ENCODE data around the gene ANGPTL3. TPM values are rescaled to one million over a fixed set of nuclear protein-coding genes. Genes with fewer than 3 reads are reported as not detected.
"Not testable (repeated sequence)": the region's sequence is repeated elsewhere in the genome, so short reads cannot be mapped to it uniquely, and the experiment has no call there.

The ANGPTL3 gene
- total RNA-seq, 2 experiments from 2014 or later = not detected

DNA sequence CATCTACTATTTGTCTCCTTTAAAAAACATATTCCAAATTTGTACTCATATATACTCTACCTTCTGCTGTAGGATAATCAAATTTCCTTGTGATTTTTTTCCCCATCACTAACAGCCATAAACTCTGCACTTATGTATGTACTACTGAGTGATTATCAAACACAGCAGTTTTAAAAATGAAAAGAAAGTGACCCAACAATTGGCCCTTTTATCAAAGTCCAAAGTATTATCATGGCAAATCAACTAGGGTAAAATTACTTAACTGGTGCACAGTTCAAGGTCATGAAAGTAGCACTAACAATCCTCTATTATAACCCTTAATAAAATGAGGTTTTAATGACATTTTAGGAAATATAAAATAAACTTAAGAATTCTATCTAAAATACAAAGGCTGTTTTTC is 11.6 kb downstream of the ANGPTL3 start:
- H3K27ac ChIP-seq (ENCODE audit: low read depth, low read length, poor library complexity, severe bottlenecking) = no peak overlapping the region
- H3K4me2 ChIP-seq (ENCODE audit: low read length) = no peak overlapping the region

GRCh38 chr1:62610588-62610987 is 13.3 kb downstream of the ANGPTL3 start:
- H3K9me2 ChIP-seq (ENCODE audit: insufficient read depth, low read length); CTCF ChIA-PET (ENCODE audit: unreplicated experiment); H3K4me3 ChIP-seq (ENCODE audit: low read depth, low read length, poor library complexity, severe bottlenecking); H3K27ac ChIP-seq (ENCODE audit: low read depth, low read length, poor library complexity, severe bottlenecking); H3K36me3 ChIP-seq (ENCODE audit: insufficient read depth, low read length); H3K9me3 ChIP-seq (ENCODE audit: low read length); intact Hi-C loops (cut with micrococcal nuclease; ENCODE audit: unreplicated experiment); DNase-seq (ENCODE audit: low spot score); POLR2A ChIA-PET; H3K4me2 ChIP-seq (ENCODE audit: low read length); H2AFZ ChIP-seq (ENCODE audit: low read length); BruUV-seq (replicated peaks); H3K79me2 ChIP-seq (ENCODE audit: insufficient read depth, low read depth, low read length); H4K20me1 ChIP-seq (ENCODE audit: insufficient read depth, low read length): not testable (repeated sequence)
- H3K4me1 ChIP-seq (ENCODE audit: insufficient read depth, low read length, poor library complexity, severe bottlenecking) = peaks cover 19% of the 10 kb centered on the region

More for the DNA sequence above, 11.6 kb downstream of the ANGPTL3 start:
- Histone ChIP-seq H3K79me2 (ENCODE audit: insufficient read depth, low read depth, low read length) (no peaks in the 10 kb centered on the region), H3K4me3 (ENCODE audit: low read depth, low read length, poor library complexity, severe bottlenecking) (no peak overlapping the region), H3K9me3 (ENCODE audit: low read length) (no peaks in the 10 kb centered on the region), H4K20me1 (ENCODE audit: insufficient read depth, low read length) (no peaks in the 10 kb centered on the region), H3K36me3 (ENCODE audit: insufficient read depth, low read length) (no peaks in the 10 kb centered on the region), H3K9me2 (ENCODE audit: insufficient read depth, low read length) (no peaks in the 10 kb centered on the region), H3K4me1 (ENCODE audit: insufficient read depth, low read length, poor library complexity, severe bottlenecking) (peaks cover 14% of the 10 kb centered on the region), H2AFZ (ENCODE audit: low read length) (no peak overlapping the region)
- no peak for TF ChIP-seq CTCF (conservative IDR thresholded peaks at IDR 0.05; ENCODE audit: low read length)
- no peak for TF ChIP-seq EZH2phosphoT487 (IDR thresholded peaks at IDR 0.05; ENCODE audit: borderline replicate concordance, low read depth, low read length)
- POLR2A ChIA-PET = interaction anchor here (0.7 kb wide), 1 partner anchor 10 kb away, joined by 3 read pairs; no protein-coding TSS in a partner anchor
- intact Hi-C loops (cut with micrococcal nuclease; ENCODE audit: unreplicated experiment) = no loop called here
- CTCF ChIA-PET (ENCODE audit: unreplicated experiment) = no interaction called here
- no peak for DNase-seq (ENCODE audit: low spot score)
- BruUV-seq (replicated peaks) = no TSS peak

- TF ChIP-seq CTCF (conservative IDR thresholded peaks at IDR 0.05; ENCODE audit: low read length) (no peak), EZH2phosphoT487 (IDR thresholded peaks at IDR 0.05; ENCODE audit: borderline replicate concordance, low read depth, low read length) (no peak)
- Histone ChIP-seq H2AFZ (ENCODE audit: low read length) (no peak overlapping the region), H3K27ac (ENCODE audit: low read depth, low read length, poor library complexity, severe bottlenecking) (peak overlapping the region; percentile 25), H3K4me1 (ENCODE audit: insufficient read depth, low read length, poor library complexity, severe bottlenecking) (peaks cover 19% of the 10 kb centered on the region), H3K79me2 (ENCODE audit: insufficient read depth, low read depth, low read length) (no peaks in the 10 kb centered on the region), H3K4me2 (ENCODE audit: low read length) (peak overlapping the region; percentile 59), H3K9me2 (ENCODE audit: insufficient read depth, low read length) (no peaks in the 10 kb centered on the region), H4K20me1 (ENCODE audit: insufficient read depth, low read length) (no peaks in the 10 kb centered on the region), H3K36me3 (ENCODE audit: insufficient read depth, low read length) (no peaks in the 10 kb centered on the region), H3K9me3 (ENCODE audit: low read length) (no peaks in the 10 kb centered on the region), H3K4me3 (ENCODE audit: low read depth, low read length, poor library complexity, severe bottlenecking) (peak overlapping the region; percentile 35)
- ChIA-PET CTCF (ENCODE audit: unreplicated experiment) (no interaction called here), POLR2A (interaction anchor here (1.1 kb wide), 1 partner anchor 21 kb away, joined by 3 read pairs; no protein-coding TSS in a partner anchor)
- DNase-seq (ENCODE audit: low spot score) = no peak
- intact Hi-C loops (cut with micrococcal nuclease; ENCODE audit: unreplicated experiment) = no loop called here
- no TSS peak for BruUV-seq (replicated peaks)
These were observed 15.4 kb downstream of the ANGPTL3 start for GRCh38 chr1:62612770-62613169.

Measured in OCI-LY7 (cell line).